A549 (cell line): ENCODE results near the gene INPP5K.
A peak's percentile ranks its signal among the peaks of the same experiment; 100 is the strongest.

ENCODE experiments used
- BHLHE40 ChIP-seq: IDR thresholded peaks from 2 replicates; pipeline ENCODE4 v1.6.1; 2012; ENCODE audit warnings: low read depth, low read length, inconsistent platforms
- EP300 ChIP-seq, 2 experiments: fragments of >200 bp; sonication (Bioruptor Twin); formaldehyde crosslinking; IDR thresholded peaks; 2 replicates in 1 of 2; 3 replicates in 1 of 2; pipeline ENCODE4 v1.6.1; 2016 to 2017
- HDAC2 ChIP-seq: fragments of 200-600 bp; sonication (generic); IDR thresholded peaks from 2 replicates; pipeline ENCODE4 v1.6.1; 2016
- MAFK ChIP-seq: fragments of 450-650 bp; IDR thresholded peaks from 2 replicates; pipeline ENCODE4 v1.6.1; 2014; ENCODE audit not compliant: partially characterized antibody
- NFE2L2 ChIP-seq: fragments of 150-350 bp; conservative IDR thresholded peaks from 2 replicates; pipeline ENCODE4 v1.6.1; 2014; ENCODE audit warnings: low read length
- NR3C1 ChIP-seq: fragments of >200 bp; sonication (Bioruptor Twin); formaldehyde crosslinking; IDR thresholded peaks from 3 replicates; pipeline ENCODE4 v1.6.1; 2017
- POLR2A ChIP-seq: IDR thresholded peaks from 2 replicates; pipeline ENCODE4 v1.6.1; 2012; ENCODE audit warnings: mild to moderate bottlenecking, low read length
- RCOR1 ChIP-seq: fragments of 150-350 bp; IDR thresholded peaks from 2 replicates; pipeline ENCODE4 v1.6.1; 2014; ENCODE audit warnings: antibody characterized with exemption, low read length, low read depth
- TFCP2L1 ChIP-seq: fragments of 250-450 bp; sonication (Bioruptor Pico); IDR thresholded peaks from 2 replicates; pipeline ENCODE4 v1.5.0; 2021; ENCODE audit warnings: mild to moderate bottlenecking
- ZC3H11A ChIP-seq: fragments of 450-650 bp; IDR thresholded peaks from 2 replicates; pipeline ENCODE4 v1.6.1; 2014; ENCODE audit warnings: antibody characterized with exemption, mild to moderate bottlenecking
- TF ChIP-seq, protein P1 (sequence below): fragments of >200 bp; sonication (Bioruptor Twin); formaldehyde crosslinking; IDR thresholded peaks from 3 replicates; pipeline ENCODE4 v1.5.1; 2016
- TF ChIP-seq, protein P2 (sequence below): IDR thresholded peaks from 2 replicates; pipeline ENCODE4 v1.6.1; 2012
- TF ChIP-seq, protein P3 (sequence below): fragments of 200-600 bp; sonication (generic); IDR thresholded peaks from 2 replicates; pipeline ENCODE4 v1.6.1; 2016; ENCODE audit warnings: antibody characterized with exemption, mild to moderate bottlenecking, moderate library complexity
- TF ChIP-seq, protein P4 (sequence below): IDR thresholded peaks from 2 replicates; pipeline ENCODE4 v1.6.1; 2012; ENCODE audit warnings: low read depth, borderline replicate concordance

DNA sequence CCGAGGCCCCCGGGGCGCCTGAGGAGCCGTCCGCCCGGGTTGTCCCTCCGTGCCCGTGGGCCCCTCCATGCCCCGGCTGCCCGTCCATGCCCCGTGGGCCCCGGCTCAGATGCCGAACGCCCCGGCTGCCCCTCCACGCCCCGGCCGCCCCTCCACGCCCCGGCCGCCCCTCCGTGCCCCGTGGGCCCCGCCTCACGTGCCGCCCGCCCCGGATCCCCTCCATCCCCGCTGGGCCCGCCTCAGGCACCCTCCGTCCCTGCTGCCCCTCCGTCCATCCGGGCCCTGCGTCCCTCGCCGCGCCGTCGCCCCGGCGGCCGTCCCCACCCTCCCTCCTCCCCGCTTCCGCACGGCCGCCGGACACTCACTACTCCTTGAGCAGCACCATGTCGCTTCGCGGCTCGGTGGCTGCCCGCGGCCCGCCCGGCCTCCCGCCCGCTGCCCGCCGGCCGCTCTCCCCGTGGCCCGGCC is 45.8 kb upstream of the INPP5K start:
- no peak for TF ChIP-seq NR3C1
- TF ChIP-seq, protein P1, sequence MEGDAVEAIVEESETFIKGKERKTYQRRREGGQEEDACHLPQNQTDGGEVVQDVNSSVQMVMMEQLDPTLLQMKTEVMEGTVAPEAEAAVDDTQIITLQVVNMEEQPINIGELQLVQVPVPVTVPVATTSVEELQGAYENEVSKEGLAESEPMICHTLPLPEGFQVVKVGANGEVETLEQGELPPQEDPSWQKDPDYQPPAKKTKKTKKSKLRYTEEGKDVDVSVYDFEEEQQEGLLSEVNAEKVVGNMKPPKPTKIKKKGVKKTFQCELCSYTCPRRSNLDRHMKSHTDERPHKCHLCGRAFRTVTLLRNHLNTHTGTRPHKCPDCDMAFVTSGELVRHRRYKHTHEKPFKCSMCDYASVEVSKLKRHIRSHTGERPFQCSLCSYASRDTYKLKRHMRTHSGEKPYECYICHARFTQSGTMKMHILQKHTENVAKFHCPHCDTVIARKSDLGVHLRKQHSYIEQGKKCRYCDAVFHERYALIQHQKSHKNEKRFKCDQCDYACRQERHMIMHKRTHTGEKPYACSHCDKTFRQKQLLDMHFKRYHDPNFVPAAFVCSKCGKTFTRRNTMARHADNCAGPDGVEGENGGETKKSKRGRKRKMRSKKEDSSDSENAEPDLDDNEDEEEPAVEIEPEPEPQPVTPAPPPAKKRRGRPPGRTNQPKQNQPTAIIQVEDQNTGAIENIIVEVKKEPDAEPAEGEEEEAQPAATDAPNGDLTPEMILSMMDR = no peak
- TF ChIP-seq ZC3H11A = no peak
- TF ChIP-seq, protein P2, sequence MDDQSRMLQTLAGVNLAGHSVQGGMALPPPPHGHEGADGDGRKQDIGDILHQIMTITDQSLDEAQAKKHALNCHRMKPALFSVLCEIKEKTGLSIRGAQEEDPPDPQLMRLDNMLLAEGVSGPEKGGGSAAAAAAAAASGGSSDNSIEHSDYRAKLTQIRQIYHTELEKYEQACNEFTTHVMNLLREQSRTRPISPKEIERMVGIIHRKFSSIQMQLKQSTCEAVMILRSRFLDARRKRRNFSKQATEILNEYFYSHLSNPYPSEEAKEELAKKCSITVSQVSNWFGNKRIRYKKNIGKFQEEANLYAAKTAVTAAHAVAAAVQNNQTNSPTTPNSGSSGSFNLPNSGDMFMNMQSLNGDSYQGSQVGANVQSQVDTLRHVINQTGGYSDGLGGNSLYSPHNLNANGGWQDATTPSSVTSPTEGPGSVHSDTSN = no peak
- TF ChIP-seq MAFK = no peak
- TF ChIP-seq POLR2A = no peak
- TF ChIP-seq NFE2L2 = no peak
- no peak for TF ChIP-seq EP300 (IDR thresholded peaks at IDR 0.05)
- TF ChIP-seq, protein P3, sequence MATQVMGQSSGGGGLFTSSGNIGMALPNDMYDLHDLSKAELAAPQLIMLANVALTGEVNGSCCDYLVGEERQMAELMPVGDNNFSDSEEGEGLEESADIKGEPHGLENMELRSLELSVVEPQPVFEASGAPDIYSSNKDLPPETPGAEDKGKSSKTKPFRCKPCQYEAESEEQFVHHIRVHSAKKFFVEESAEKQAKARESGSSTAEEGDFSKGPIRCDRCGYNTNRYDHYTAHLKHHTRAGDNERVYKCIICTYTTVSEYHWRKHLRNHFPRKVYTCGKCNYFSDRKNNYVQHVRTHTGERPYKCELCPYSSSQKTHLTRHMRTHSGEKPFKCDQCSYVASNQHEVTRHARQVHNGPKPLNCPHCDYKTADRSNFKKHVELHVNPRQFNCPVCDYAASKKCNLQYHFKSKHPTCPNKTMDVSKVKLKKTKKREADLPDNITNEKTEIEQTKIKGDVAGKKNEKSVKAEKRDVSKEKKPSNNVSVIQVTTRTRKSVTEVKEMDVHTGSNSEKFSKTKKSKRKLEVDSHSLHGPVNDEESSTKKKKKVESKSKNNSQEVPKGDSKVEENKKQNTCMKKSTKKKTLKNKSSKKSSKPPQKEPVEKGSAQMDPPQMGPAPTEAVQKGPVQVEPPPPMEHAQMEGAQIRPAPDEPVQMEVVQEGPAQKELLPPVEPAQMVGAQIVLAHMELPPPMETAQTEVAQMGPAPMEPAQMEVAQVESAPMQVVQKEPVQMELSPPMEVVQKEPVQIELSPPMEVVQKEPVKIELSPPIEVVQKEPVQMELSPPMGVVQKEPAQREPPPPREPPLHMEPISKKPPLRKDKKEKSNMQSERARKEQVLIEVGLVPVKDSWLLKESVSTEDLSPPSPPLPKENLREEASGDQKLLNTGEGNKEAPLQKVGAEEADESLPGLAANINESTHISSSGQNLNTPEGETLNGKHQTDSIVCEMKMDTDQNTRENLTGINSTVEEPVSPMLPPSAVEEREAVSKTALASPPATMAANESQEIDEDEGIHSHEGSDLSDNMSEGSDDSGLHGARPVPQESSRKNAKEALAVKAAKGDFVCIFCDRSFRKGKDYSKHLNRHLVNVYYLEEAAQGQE = no peak
- TF ChIP-seq, protein P4, sequence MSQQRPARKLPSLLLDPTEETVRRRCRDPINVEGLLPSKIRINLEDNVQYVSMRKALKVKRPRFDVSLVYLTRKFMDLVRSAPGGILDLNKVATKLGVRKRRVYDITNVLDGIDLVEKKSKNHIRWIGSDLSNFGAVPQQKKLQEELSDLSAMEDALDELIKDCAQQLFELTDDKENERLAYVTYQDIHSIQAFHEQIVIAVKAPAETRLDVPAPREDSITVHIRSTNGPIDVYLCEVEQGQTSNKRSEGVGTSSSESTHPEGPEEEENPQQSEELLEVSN = no peak
- TF ChIP-seq RCOR1 = no peak
- TF ChIP-seq BHLHE40 = peak; percentile 43; the same call in 1 of the 2 replicates
- TF ChIP-seq HDAC2 = no peak
- TF ChIP-seq TFCP2L1 (CRISPR knock-in tag) = no peak
